Pulmonary artery endothelial cell (primary cell): ENCODE results near the gene RAB3B. TPM values are rescaled to one million over a fixed set of nuclear protein-coding genes. Genes with fewer than 3 reads are reported as not detected.
"Not testable (repeated sequence)": the region's sequence is repeated elsewhere in the genome, so short reads cannot be mapped to it uniquely, and the experiment has no call there.

Experiments used
- DNase-seq: peaks from one replicate; pipeline ENCODE4 v3.0.0-alpha.2; 2011; ENCODE audit warnings: low read depth, low spot score
- total RNA-seq: library from RNA; depleted of rRNA; stranded (reverse); fragments of >200 nt; gene quantifications from 2 replicates; pipeline ENCODE4 v1.2.3, GENCODE V29; 2014

RAB3B gene
- 14.8 and 23.3 TPM in 2 replicates for total RNA-seq

GRCh38 chr1:51990478-51990965 is at the start of gene RAB3B:
RAB3B (minus strand) TSS chr1:51990700; CDS start chr1:51977117, 13,583 bp downstream.
- DNase-seq: no peak

GRCh38 chr1:52037909-52038308 is 47.4 kb upstream of the RAB3B start:
- DNase-seq: no peak

GRCh38 chr1:52037402-52037814 is 46.9 kb upstream of the RAB3B start:
- no peak for DNase-seq

GRCh38 chr1:52034050-52034384 is 43.5 kb upstream of the RAB3B start:
- DNase-seq: no peak

GRCh38 chr1:52033190-52034049 is 42.9 kb upstream of the RAB3B start, which contains the start of gene KTI12:
KTI12 (minus strand) TSS chr1:52033810; CDS start chr1:52033761, 49 bp downstream.
- peak; percentile 79 for DNase-seq

GRCh38 chr1:52032785-52033131 is 42.3 kb upstream of the RAB3B start:
- no peak for DNase-seq

- DNase-seq: no peak
These were observed 41.8 kb upstream of the RAB3B start for GRCh38 chr1:52032124-52032784.

GRCh38 chr1:52028839-52029238 is 38.3 kb upstream of the RAB3B start:
- DNase-seq: not testable (repeated sequence)

- no peak for DNase-seq
These were observed 37.8 kb upstream of the RAB3B start for GRCh38 chr1:52028328-52028727.

GRCh38 chr1:52026278-52026677 is 35.8 kb upstream of the RAB3B start:
- DNase-seq: no peak

- DNase-seq: peak; percentile 61
These were observed 31.6 kb upstream of the RAB3B start for GRCh38 chr1:52022133-52022532.

GRCh38 chr1:52008071-52008809 is 17.7 kb upstream of the RAB3B start:
- no peak for DNase-seq

- DNase-seq: no peak
These were observed 16.9 kb upstream of the RAB3B start for GRCh38 chr1:52007215-52008002.

GRCh38 chr1:52006081-52006553 is 15.6 kb upstream of the RAB3B start:
- not testable (repeated sequence) for DNase-seq

GRCh38 chr1:52005548-52005947 is 15.0 kb upstream of the RAB3B start:
- not testable (repeated sequence) for DNase-seq

GRCh38 chr1:52003877-52004276 is 13.4 kb upstream of the RAB3B start:
- DNase-seq: no peak

GRCh38 chr1:52002038-52002917 is 11.8 kb upstream of the RAB3B start:
- peak; percentile 78 for DNase-seq

GRCh38 chr1:51998701-51999100 is 8.2 kb upstream of the RAB3B start:
- no peak for DNase-seq

GRCh38 chr1:51997974-51998382 is 7.5 kb upstream of the RAB3B start:
- no peak for DNase-seq
